NCI-H1436 (cell line): ENCODE data around the gene NACA2.
"Not testable (repeated sequence)": the region's sequence is repeated elsewhere in the genome, so short reads cannot be mapped to it uniquely, and the experiment has no call there.

Experiments used
- DNase-seq: peaks from one replicate; lab custom pipeline; 2025; lab: John Stamatoyannopoulos, UW

Gene NACA2

DNA sequence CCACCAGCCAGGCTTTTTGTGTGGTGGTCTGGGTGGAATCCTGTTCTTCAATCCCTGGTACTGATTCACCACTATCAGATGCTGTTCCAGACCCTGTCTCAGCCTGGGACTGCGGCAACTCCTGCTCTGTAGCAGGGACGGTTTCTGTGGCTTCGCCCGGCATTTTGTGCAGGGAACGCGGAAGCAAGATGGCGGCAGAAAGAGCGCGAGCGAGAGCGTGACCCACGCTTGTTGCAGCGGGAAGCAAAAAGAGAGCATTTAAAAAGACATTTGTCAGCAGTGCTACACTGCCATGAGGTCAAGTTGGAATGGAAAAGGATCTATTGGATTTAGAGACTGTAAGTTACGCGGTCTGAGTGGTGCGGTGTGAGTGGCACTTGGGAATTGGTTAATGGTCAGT is at the start of gene NACA2:
NACA2 (minus strand) TSS at position 202 of the 400 bp plus-strand sequence; CDS start at position 163, 39 bp downstream.
- DNase-seq, result no peak

DNA sequence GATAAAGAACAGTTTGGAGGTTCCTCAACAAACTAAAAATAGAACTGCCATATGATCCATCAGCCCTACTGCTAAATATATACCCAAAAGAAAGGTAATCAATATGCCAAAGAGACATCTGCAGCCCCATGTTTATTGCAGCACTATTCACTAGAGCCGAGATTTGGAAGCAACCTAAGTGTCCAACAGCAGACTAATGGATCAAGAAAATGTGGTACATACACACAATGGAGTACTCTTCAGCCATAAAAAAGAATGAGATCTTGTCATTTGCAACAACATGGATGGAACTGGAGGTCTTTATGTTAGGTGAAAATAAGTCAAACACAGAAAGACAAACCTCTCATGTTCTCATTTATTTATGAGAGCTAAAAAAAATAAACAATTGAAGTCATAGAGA is 48.8 kb upstream of the NACA2 start:
- no peak for DNase-seq

DNA sequence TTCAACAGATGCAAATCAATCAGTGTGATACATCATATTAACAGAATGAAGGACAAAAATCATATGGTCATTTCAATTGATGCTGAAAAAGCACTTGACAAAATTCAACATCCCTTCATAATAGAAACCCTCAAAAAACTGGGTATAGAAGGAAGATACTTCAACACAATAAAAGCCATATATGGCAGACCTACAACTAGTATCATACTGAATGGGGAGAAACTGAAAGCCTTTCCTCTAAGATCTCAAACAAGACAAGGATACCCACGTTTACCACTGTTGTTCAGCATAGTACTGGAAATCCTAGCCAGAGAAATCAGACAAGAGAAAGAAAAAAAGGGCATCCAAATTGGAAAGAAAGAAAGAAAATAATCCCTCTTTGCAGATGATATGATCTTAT is 47.1 kb upstream of the NACA2 start:
- DNase-seq, result no peak

DNA sequence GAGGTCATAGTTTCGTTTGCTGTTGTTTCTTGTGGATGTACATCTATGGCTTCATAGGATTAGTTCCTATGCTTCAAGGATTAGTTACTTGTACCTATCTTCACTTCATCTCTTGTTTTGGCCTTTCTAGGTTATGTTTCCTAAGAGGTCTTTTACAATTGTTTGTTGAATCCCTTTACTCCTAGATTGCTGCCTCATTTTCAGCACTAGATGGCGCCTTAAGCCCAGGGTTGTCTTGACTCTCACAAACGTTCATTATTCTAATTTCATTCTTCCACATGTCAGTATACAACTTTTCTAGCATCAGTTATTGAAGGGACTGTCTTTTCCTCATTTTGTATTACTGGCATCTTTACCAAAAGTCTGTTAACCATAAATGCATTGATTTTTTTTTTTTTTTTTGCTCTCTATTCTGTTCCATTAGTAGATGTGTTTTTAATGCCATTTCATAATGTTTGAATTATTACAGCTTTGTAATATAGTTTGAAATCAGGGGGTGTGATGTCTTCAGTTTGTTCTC is 45.0 kb upstream of the NACA2 start:
- peak; percentile 30 for DNase-seq

DNA sequence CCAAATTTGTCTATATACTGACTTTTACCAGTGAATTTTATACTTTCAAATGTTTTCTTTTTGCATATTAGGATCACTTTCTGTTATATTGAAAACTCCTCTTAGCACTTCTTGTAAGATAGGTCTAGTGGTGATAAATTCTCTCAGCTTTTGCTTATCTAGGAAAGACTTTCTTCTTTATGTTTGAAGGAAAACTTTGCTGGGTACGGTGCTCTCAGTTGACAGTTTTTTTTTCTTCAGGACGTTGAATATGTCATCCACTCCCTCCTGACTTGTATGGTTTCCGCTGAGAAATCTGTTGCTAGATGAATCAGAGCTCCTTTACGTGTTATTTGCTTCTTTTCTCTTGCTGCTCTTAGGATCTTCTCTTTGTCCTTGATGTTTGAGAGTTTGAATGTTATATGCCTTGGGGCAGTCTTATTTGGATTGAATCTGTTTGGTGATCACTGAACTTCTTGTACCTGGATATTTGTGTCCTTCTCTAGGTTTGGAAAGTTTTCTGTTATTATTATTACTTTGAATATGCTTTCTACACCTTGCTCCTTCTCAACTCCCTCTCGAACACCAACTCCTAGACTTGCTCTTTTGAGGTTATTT is 44.0 kb upstream of the NACA2 start:
- no peak for DNase-seq

DNA sequence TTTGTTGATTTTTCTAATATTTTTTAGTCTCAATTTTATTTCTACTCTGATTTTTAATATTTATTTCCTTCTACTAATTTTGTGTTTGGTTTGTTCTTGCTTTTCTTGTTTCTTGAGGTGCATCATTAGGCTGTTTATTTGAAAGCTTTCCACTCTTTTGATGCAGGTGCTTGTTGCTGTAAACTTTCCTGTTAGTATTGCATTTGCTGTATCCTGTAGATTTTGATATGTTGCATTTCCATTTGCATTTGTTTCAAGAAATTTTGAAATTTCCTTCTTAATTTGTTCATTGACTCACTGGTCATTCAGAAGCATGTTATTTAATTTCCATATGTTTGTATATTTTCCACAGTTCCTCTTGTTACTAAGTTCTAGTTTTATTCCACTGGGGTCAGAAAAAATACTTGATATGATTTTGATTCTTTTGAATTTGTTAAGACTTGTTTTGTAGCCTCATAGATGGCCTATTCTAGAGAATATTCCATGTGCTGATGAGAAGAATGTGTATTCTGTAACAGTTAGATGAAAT is 43.1 kb upstream of the NACA2 start:
- no peak for DNase-seq

DNA sequence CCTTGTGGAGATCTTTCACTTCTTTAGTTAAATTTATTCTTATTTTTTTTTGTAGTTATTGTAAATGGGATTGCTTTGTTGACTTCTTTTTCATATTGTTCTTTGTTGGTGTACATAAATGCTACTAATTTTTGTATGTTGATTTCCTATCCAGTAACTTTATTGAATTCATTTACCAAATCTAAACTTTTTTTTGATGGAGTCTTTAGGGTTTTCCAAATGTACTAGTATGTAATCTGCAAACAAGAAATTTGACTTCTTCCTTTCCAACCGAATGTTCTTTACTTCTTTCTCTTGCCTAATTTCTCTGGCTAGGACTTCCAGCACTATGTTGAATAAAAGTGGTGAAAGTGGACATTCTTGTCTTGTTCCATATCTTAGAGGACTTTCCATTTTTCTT is 41.8 kb upstream of the NACA2 start:
- no peak for DNase-seq

DNA sequence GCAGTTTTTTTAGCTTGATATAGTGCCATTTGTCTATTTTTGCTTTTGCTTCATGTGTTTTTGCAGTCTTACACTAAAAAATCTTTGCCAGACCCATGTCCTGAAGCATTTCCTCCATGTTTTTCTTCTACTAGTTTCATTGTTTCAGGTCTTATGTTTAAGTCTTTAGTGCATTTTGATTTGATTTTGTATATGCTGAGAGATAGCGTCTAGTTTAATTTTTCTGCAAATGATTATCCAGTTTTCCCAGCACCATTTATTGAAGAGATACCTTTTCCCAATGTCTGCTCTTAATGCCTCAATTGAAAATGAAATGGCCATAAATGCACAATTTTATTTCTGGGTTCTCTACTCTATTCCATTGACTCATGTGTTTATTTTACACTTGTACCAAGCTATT is 40.8 kb upstream of the NACA2 start:
- no peak for DNase-seq

DNA sequence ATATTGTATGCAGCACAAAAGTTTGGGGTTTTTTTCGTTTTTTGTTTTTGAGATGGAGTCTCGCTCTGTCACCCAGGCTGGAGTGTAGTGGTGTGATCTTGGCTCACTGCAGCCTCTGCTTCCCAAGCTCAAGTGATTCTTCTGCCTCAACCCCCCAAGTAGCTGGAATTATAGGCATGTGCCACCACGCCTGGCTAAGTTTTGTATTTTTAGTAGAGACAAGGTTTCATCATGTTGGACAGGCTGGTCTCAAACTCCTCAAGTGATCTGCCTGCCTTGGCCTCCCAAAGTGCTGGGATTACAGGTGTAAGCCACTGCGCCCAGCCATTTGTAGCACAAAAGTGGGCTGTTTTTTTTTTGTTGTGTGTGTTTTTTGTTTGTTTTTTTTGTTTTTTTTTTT is 37.1 kb upstream of the NACA2 start:
- not testable (repeated sequence) for DNase-seq

DNA sequence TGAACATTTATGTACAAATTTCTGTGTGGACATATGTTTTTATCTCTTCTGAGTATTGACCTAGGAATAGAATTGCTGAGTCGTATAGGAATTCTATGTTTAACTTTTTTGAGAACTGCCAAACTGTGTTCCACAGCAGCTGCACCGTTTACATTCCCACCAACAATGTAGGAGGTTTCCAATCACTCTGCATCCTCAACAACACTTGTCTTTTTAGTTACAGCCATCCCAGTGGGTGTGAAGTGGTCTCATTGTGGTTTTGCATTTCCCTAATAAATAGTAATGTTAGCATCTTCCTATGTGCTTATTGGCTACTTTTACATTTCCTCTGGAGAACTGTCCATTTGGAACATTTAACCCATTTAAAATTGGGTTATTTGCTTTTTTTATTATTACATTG is 36.6 kb upstream of the NACA2 start:
- DNase-seq, result no peak

DNA sequence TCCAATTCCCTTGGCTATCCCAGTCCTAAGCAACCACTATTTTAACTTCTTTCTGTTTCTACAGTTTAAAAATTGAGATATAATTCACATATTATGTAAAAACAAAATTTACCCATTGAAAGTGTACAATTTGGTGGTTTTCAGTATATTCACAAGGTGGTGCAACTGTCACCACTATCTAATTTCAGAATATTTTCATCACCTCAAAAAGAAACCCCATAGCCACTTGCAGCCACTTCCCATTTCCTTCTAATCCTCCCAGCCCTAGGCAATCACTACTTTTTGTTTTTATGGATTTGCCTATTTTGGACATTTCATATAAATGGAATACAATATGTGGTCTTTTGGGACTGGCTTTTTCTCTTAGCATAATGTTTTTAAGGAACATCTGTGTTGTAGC is 36.1 kb upstream of the NACA2 start:
- no peak for DNase-seq

DNA sequence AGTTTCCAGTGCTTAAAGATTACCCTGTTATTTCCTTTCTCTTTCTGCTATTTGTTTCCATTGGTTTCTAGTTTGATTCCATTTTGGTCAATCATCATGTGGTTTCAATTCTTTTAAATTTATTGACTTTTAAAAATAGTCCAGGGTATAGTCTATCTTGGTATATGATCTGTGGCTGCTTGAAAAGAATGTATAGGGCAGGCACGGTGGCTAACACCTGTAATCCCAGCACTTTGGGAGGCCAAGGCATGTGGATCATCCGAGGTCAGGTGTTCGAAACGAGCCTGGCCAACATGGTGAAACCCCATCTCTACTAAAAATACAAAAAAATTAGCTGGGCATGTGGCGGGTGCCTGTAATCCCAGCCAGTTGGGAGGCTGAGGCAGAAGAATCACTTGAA is 34.5 kb upstream of the NACA2 start:
- no peak for DNase-seq

DNA sequence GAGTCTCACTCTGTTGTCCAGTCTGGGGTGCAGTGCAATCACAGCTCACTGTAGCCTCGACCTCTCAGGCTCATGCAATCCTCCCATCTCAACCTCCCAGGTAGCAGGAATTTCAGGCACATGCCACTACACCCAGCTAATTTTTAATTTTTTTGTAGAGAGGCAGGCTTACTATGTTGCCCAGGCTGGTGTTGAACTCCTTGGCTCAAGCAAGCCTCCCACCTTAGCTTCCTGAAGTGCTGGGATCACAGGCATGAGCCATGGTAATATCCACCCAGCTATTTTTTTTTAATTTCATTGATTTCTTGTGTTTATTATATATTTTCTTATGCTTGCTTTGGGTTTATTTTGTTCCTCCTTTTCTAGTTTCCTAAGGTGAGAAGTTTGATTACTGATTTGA is 33.9 kb upstream of the NACA2 start:
- no peak for DNase-seq

DNA sequence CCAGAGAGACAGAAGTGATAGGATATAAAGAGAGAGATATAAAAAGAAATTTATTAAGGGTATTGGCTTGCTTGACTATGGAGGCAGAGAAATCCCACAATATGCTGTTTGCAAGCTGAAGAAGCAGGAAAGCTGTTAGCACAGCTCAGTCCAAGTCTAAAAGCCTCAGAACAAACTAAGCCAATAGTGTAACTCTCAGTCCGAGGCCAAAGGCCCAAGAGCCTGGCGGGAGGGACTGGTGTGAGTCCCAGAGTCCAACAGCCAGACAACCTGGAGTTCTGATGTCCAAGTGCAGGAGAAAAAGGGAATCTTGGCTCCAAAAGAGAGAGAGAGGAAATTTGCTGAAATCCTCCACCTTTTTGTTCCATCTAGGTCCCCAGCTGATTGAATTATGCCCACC is 30.3 kb upstream of the NACA2 start:
- DNase-seq, result no peak

DNA sequence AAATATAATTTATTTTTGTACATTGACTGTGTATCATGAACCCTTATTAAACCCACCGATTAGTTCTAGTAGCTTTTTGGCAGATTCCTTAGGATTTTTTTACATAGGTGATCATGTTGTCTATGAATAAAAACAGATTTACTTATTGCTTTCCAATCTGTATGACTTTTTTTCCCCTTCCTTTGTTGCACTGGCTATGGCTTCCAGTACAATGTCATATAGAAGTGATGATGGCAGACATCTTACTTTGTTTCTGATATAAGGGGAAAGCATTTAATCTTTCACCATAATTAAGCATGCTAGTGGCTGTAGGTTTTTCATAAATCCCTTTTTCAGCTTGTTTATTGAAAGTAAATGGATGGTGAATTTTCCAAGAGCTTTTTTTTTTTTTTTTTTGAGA is 28.9 kb upstream of the NACA2 start:
- DNase-seq, result no peak

DNA sequence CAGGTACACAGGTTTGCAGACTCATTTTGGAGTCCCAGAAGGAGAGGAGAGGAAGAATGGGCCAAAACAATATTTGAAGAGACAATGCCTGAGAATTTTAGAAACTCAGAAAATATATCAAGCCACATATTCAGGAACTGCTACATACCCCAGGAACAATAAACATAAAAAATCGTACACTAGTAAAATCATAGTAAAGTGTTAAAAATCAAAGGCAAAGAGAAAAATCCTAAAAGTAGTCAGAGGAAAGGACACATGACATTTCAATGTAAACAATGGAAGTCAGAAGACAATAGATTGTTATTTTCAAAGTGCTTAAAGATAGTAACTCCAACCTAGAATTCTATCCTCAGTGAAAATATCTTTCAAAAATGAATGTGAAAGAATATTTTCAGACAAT is 28.5 kb upstream of the NACA2 start:
- no peak for DNase-seq

DNA sequence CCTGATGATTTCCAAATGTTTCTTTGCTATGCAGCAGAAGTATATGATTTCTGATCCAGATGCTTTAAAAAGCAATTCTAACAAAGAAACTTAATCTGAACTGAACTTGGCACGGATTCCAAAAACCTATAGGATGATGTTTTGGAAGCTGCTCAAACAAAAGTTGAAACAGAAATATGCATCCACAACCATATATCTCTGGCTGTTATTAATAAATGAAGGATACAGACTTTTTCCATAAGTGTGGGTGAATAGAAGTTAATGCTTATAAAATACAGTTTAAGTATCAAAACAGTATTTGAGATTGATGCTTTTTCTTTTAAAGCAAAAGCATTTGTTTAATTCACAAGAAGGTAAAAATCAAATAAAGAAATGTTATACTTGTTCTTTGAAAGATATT is 27.9 kb upstream of the NACA2 start:
- no peak for DNase-seq

DNA sequence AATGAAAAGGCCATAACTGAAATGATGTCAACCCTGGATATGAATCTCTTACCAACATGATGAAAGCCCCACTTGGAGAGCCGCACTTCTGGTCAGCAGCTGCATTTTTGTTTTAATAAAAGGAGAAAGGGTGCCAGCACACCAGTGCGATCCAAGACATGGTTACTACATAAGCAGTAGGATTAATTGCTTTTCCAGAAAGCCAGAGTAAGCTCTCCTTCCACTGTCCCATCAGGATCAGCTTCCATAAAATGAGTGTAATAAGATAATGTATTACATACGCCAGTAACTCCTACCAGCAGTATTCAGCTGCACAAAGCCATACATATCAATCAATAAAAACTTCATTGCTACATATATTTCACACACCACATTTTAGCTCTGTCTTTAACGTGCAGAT is 26.3 kb upstream of the NACA2 start:
- no peak for DNase-seq

DNA sequence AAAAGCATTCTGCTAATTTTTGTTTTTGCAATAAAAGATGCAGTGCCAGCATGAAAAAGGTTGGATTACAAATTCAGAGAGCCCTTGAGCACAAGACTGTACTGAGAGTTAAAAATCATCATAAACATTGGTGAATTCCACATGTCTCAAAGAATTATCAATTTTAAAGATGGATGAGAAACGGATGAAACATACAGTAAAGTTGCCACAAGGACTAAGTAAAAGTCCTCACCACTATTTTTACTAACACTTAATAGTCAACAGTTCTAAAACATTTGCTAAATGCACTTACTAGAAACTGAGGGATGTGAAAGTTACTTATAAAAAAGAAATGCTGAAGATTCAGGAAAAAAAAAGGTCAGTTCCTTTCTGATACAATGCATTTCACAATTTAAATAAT is 25.8 kb upstream of the NACA2 start:
- DNase-seq, result no peak

DNA sequence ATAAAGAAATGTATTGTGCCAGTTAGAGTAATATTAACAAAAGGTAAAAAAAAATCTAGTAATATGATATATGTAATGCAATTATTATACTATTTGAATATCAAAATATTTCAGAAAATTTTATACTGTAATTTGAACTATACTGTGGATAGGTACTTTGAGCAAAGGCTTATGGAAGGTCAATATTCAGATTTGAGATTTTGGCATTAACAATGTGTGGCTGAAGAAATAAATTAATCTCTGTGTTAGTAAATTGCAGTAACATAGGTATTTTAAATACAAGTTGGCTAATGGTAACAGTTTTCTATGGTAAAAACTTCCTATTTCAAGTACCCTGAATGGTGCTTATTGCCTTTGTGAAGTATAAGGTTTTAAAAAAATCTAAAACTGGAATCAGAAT is 23.2 kb upstream of the NACA2 start:
- DNase-seq, result no peak

DNA sequence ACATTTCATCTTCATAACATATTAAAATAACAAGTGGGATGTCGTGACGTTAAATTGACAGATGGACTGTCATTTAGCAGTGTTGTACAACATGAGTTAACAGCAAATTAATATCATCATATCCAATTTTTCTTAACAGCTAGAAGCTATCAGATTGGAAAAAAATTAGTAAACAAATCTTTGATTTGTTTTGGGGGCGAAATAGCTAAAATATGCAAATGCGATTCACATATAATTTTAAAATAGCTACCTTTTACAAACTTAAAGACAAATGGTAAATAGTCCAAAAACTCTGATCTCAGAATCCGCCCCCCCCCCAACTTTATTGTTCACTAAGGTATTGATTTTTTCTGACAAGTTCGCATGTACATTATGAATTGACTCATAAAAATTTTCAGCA is 20.3 kb upstream of the NACA2 start:
- no peak for DNase-seq

DNA sequence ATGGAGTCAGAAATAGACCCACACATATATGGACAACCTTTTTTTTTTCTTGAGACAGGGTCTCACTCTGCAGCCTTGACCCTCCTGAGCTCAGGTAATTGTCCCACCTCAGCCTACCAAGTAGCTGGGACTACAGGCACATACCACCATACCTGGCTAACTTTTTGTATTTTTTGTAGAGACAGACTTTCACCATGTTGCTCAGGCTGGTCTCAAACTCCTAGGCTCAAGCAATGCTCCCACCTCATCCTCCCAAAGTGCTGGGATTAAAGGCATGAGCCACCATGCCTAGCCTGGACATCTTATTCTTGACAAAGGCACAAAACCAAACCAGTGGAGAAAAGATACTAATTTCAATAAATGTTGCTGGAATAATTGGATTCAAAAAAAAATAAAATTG is 14.7 kb upstream of the NACA2 start:
- DNase-seq, result no peak

DNA sequence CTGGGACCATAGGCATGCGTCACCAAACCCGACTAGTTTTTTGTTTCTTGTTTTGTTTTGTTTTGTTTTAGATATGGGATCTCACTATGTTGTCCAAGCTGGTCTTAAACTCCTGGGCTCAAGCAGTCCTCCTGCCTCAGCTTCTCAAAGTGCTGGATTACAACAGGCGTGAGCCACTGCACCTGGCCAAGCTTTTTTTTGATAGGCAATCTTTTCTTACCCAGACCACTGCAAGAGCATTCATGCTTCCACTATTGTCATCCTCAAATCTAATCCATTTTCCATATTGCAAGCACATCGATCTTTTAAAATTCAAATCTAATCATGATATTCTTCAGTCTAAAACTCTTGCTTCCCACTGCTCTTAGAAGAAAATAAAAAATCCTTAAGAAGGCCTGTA is 10.3 kb upstream of the NACA2 start:
- DNase-seq, result no peak

DNA sequence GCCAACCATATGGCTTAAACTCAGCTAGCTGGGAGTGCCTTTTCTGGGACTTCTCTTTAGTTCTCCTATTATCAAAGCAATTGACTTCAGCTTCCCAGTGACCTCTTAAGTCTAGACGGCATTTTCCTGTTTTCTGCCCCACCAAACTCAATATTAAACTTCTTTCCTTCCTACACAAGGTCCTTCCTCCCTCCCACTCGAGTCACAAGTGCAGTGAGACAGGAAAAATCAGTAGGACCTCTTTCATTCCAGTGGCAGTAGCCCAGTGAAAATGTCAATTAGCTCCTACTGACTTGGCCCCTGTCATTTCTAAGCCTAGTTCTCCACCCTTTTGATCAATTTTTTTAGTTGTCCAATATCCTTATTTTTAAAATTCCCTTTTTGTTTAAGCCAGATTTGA is 9.6 kb upstream of the NACA2 start:
- no peak for DNase-seq
